Ishikawa (cell line): ENCODE measurements around the gene ZNF622.

Experiments used
- CEBPB ChIP-seq: IDR thresholded peaks from 2 replicates; pipeline ENCODE4 v1.6.1; 2012
- CREB1 ChIP-seq: IDR thresholded peaks from 2 replicates; pipeline ENCODE4 v1.6.1; 2012; ENCODE audit warnings: low read depth
- EGR1 ChIP-seq: IDR thresholded peaks from 2 replicates; pipeline ENCODE4 v1.6.1; 2012
- EP300 ChIP-seq: IDR thresholded peaks from 2 replicates; pipeline ENCODE4 v1.6.1; 2012; ENCODE audit warnings: borderline replicate concordance
- FOXM1 ChIP-seq: IDR thresholded peaks from 2 replicates; pipeline ENCODE4 v1.6.1; 2012; ENCODE audit warnings: low read depth, borderline replicate concordance
- NFIC ChIP-seq: IDR thresholded peaks from 2 replicates; pipeline ENCODE4 v1.6.1; 2012
- RAD21 ChIP-seq: IDR thresholded peaks from 2 replicates; pipeline ENCODE4 v1.6.1; 2012; ENCODE audit warnings: low read depth
- TAF1 ChIP-seq: IDR thresholded peaks from 2 replicates; pipeline ENCODE4 v1.6.1; 2012; ENCODE audit warnings: low read depth, mild to moderate bottlenecking
- TCF12 ChIP-seq: IDR thresholded peaks from 2 replicates; pipeline ENCODE4 v1.6.1; 2012; ENCODE audit warnings: low read depth
- TEAD4 ChIP-seq: IDR thresholded peaks from 2 replicates; pipeline ENCODE4 v1.6.1; 2012
- YY1 ChIP-seq: IDR thresholded peaks from 2 replicates; pipeline ENCODE4 v1.6.1; 2012; ENCODE audit warnings: low read depth
- ZBTB7A ChIP-seq: IDR thresholded peaks from 2 replicates; pipeline ENCODE4 v1.6.1; 2012; ENCODE audit warnings: low read depth
- TF ChIP-seq, protein P1 (sequence below): IDR thresholded peaks from 2 replicates; pipeline ENCODE4 v1.6.1; 2012; ENCODE audit warnings: low read depth, mild to moderate bottlenecking
- TF ChIP-seq, protein P2 (sequence below): IDR thresholded peaks from 2 replicates; pipeline ENCODE4 v1.6.1; 2012
- TF ChIP-seq, protein P3 (sequence below): IDR thresholded peaks from 2 replicates; pipeline ENCODE4 v1.6.1; 2012

ZNF622 gene, protein sequence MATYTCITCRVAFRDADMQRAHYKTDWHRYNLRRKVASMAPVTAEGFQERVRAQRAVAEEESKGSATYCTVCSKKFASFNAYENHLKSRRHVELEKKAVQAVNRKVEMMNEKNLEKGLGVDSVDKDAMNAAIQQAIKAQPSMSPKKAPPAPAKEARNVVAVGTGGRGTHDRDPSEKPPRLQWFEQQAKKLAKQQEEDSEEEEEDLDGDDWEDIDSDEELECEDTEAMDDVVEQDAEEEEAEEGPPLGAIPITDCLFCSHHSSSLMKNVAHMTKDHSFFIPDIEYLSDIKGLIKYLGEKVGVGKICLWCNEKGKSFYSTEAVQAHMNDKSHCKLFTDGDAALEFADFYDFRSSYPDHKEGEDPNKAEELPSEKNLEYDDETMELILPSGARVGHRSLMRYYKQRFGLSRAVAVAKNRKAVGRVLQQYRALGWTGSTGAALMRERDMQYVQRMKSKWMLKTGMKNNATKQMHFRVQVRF

DNA sequence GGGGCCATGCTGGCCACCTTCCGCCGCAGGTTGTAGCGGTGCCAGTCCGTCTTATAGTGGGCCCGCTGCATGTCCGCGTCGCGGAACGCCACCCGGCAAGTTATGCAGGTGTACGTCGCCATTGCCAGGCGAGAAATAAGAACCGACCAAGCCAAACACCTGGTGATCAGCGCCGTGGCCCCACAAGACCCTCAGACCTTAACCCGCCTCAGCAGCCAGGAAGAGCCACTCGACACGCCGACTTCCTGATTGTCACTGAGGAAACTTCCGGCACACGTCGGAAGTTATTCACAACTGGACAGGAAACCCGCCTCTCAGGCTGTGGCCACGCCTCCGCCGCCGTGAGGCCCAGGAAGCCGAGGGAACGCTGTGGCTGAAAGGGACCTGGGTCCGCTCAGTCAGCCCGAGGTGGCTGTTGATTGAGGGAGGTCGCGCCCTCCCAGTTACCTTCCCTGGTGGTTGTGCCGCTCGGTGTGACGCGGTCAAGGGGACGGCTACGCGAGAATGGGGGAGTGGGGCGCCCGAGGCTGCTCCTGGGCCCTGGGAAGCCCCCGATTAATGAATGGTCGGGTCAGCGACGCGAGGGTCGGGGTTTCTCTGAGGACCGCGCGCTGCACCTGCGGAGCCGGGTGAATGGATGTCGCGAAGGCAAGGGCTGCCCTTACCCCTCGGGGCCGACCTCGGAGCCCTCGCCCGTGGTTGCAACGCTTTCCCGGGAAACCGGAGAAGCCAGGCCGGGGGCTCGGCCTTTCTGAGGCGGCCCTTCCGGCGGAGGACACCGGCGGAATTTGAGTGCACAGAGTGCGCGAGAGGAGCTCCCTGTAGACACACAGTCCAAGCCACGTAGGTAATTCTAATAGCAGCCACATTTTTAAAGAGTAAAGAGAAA is at the start of gene ZNF622:
TSS of gene ZNF622 (minus strand) at position 257 of the 889 bp plus-strand sequence. CDS start at position 122, 135 bp downstream.
- TF ChIP-seq, protein P1, sequence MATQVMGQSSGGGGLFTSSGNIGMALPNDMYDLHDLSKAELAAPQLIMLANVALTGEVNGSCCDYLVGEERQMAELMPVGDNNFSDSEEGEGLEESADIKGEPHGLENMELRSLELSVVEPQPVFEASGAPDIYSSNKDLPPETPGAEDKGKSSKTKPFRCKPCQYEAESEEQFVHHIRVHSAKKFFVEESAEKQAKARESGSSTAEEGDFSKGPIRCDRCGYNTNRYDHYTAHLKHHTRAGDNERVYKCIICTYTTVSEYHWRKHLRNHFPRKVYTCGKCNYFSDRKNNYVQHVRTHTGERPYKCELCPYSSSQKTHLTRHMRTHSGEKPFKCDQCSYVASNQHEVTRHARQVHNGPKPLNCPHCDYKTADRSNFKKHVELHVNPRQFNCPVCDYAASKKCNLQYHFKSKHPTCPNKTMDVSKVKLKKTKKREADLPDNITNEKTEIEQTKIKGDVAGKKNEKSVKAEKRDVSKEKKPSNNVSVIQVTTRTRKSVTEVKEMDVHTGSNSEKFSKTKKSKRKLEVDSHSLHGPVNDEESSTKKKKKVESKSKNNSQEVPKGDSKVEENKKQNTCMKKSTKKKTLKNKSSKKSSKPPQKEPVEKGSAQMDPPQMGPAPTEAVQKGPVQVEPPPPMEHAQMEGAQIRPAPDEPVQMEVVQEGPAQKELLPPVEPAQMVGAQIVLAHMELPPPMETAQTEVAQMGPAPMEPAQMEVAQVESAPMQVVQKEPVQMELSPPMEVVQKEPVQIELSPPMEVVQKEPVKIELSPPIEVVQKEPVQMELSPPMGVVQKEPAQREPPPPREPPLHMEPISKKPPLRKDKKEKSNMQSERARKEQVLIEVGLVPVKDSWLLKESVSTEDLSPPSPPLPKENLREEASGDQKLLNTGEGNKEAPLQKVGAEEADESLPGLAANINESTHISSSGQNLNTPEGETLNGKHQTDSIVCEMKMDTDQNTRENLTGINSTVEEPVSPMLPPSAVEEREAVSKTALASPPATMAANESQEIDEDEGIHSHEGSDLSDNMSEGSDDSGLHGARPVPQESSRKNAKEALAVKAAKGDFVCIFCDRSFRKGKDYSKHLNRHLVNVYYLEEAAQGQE, result no peak
- TF ChIP-seq TAF1, result peak; percentile 86
- TF ChIP-seq ZBTB7A, result peak; percentile 51; the same call in 1 of the 2 replicates
- TF ChIP-seq YY1, result 0 out of 2 replicates have a peak, but pooled peaks have one; percentile 32
- TF ChIP-seq, protein P2, sequence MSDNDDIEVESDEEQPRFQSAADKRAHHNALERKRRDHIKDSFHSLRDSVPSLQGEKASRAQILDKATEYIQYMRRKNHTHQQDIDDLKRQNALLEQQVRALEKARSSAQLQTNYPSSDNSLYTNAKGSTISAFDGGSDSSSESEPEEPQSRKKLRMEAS, result peak; percentile 79
- TF ChIP-seq NFIC, result no peak

DNA sequence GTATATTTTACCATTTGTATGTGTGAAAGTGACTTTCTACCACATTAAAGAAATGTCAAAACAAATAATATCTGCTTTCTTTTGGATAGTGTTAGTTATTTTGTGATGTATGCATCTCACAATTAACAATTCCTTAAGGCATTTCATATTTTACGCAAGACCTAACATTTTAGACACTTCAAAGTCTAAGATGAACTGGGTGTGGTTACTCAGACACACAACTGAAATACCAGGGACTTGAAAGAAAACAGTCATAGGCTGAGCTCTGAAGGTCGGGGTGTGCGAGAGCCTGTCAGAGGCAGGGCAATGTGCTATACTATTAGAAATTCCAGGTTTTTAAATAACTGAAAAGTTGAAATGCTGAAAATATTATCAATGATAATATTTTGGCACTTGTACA is 44.5 kb upstream of the ZNF622 start:
- TF ChIP-seq ZBTB7A, result no peak
- TF ChIP-seq, protein P2, result no peak
- no peak for TF ChIP-seq RAD21

DNA sequence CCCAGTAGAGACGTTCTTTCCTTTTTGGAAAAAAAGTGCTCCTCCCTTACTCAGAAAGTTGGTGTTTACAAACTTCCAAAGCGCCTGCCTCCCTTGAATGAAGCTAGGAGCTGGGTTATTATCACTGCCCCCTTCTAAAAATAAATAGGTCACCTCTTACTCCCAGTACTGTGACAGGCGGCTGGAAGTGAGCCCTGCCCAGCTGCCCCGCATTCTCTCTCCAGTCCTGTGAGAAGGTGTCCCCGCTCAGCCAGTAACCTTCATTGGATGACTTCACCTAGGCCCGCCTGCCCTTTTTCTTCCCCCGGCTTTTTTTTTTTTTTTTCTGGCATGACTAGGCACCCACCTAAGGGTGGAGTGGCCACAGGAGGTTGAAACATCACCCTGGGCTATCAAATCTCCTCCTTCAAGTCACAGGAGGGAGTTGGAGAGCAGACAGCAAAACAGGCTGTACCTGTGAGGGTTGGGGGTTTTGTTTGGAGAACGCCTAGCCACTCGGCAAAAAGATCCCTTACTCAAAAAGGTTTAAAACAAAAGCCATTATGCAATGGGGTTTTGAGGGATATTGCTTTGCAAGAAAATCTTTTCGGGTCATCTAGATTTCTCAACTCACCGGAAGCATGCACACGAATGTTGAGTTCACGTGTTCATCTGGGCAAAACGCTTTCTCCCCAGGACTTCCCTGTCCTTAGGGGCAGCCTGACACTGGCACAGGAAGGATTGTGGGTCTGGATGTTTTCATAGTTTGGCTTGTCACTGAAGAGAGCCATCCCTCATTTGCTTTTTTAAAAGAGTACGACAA is 43.3 kb upstream of the ZNF622 start:
- no peak for TF ChIP-seq YY1
- TF ChIP-seq, protein P3, sequence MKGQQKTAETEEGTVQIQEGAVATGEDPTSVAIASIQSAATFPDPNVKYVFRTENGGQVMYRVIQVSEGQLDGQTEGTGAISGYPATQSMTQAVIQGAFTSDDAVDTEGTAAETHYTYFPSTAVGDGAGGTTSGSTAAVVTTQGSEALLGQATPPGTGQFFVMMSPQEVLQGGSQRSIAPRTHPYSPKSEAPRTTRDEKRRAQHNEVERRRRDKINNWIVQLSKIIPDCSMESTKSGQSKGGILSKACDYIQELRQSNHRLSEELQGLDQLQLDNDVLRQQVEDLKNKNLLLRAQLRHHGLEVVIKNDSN, result peak; percentile 49
- TF ChIP-seq CREB1, result no peak
- no peak for TF ChIP-seq EP300
- peak; percentile 29; the same call in 1 of the 2 replicates for TF ChIP-seq CEBPB
- TF ChIP-seq NFIC, result no peak

DNA sequence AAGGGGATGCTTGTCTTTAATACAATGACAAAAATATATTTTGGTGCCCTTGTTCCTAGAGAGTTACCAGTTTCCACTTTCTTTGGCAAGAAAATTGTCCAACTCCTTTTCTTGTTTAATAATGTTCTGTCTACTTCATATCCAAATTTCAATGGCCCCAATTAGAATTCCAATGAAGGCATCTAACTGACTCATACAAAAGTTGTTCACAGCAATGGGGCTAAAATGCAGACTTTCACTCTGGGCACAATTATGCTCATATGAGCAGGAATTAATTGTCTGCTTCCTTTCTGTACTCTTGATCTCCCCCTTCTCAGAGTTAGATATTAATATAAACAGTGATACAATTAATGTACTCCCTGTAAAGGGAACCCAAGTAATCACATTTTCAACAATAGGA is 42.1 kb upstream of the ZNF622 start:
- no peak for TF ChIP-seq ZBTB7A
- no peak for TF ChIP-seq TCF12
- no peak for TF ChIP-seq TEAD4
- TF ChIP-seq TAF1, result no peak
- no peak for TF ChIP-seq FOXM1
- TF ChIP-seq EP300, result no peak
- TF ChIP-seq NFIC, result no peak
- TF ChIP-seq, protein P3, result no peak
- TF ChIP-seq, protein P2, result no peak
- TF ChIP-seq, protein P1, result no peak
- TF ChIP-seq CREB1, result no peak
- no peak for TF ChIP-seq EGR1
- no peak for TF ChIP-seq RAD21
- no peak for TF ChIP-seq YY1
- TF ChIP-seq CEBPB, result no peak

DNA sequence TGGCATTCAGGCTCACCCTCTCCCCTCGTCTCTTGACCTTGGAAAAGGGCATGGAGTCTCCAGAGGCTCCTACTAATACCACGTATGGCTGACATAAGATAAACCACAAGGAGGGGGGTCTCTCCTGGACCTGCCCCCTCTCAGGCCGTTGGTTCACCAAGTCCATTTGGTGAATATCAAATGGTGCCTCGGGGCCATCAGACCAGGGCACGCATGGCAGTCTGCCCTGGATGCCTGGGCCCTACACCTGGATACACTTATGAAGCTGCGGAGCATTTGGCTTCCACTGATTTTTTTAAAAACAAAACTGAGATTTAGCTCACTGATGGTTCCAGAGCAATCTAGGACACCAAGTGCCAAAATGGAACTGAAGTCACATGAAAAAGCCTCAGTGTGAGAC is 40.3 kb upstream of the ZNF622 start:
- TF ChIP-seq RAD21, result no peak
- no peak for TF ChIP-seq NFIC
- TF ChIP-seq FOXM1, result no peak
- TF ChIP-seq CREB1, result no peak
- TF ChIP-seq EP300, result no peak
- no peak for TF ChIP-seq YY1
- TF ChIP-seq CEBPB, result no peak
- TF ChIP-seq TCF12, result no peak
- no peak for TF ChIP-seq ZBTB7A
- no peak for TF ChIP-seq TAF1
- TF ChIP-seq, protein P2, result no peak
- no peak for TF ChIP-seq EGR1
